GM20000 (cell line): ENCODE data around the gene PGRMC1.

ENCODE experiments used
- DNase-seq: peaks from one replicate; pipeline ENCODE4 v3.0.0; 2012; ENCODE audit warnings: low spot score
- CTCF ChIP-seq: IDR thresholded peaks from 2 replicates; pipeline ENCODE4 v1.5.1; 2012; ENCODE audit warnings: mild to moderate bottlenecking, control low read depth; ENCODE audit errors: extremely low read depth, missing control alignments

The PGRMC1 gene

DNA sequence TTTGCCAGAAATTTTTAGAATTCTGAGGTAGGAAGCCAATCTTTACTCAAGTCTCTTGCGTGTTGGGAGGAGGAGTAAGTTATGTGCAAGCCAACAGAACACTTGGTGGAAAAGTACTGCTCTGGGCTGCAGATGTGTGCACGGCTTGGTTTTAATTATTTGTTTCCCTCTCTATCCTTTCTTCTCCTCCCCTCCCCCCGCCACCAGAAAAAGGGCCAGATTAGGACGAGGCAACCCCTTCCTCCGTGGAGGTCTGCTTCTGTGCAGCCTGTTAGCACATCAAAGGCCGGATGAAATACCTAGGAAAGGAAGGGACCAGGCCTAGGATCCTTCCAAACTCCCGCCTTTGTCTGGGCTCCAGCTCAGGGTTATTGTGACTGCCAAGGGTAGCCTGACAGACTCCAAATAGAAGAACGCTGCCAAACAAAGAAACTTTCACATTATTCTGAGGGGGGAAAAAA, 1.0 kb upstream of the PGRMC1 start:
- TF ChIP-seq CTCF: no peak
- no peak for DNase-seq

- no peak for TF ChIP-seq CTCF
- no peak for DNase-seq
Observed at GRCh38 chrX:119236623-119237561, 807 bp downstream of the PGRMC1 start.

GRCh38 chrX:119237562-119237942, 1.5 kb downstream of the PGRMC1 start:
- no peak for TF ChIP-seq CTCF
- DNase-seq: no peak

GRCh38 chrX:119238557-119238956, 2.5 kb downstream of the PGRMC1 start:
- no peak for DNase-seq

DNA sequence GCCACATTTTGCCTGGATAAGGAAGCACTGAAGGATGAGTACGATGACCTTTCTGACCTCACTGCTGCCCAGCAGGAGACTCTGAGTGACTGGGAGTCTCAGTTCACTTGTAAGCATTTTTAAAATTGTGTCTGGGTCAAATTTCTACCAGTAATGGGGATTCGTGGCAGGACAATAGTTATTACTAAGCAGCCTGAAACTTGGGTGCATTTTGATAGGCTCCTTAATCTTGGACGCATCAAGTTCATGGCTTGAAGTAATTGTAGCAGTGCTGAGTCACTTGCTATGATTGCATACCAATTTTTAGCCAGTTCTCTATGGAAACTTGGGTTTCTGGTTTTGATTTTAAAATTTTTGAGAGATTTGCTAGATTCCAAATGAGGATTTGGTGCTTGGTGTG, 4.3 kb downstream of the PGRMC1 start:
- no peak for DNase-seq
- TF ChIP-seq CTCF: no peak

More at GRCh38 chrX:119238557-119238956, 2.5 kb downstream of the PGRMC1 start:
- no peak for TF ChIP-seq CTCF

DNA sequence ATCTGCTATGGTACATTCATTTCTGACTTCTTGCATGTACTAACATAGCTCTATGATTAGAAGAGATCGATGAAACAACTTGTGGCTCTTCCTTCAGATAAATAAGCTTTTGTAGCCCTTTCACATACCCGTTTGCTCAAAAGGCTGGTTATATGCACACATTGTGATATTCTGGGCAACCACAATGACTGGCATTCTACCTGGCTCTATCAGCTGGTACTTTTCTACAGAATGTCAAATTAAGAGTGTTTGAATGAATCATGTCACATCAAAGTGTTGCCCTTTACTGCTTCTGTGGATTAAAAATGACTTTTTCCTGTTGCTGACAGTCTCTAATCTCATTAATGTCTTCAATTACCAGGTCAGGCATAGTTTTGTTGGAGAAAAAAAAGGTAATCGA, 11.6 kb downstream of the PGRMC1 start:
- TF ChIP-seq CTCF: no peak
- no peak for DNase-seq

DNA sequence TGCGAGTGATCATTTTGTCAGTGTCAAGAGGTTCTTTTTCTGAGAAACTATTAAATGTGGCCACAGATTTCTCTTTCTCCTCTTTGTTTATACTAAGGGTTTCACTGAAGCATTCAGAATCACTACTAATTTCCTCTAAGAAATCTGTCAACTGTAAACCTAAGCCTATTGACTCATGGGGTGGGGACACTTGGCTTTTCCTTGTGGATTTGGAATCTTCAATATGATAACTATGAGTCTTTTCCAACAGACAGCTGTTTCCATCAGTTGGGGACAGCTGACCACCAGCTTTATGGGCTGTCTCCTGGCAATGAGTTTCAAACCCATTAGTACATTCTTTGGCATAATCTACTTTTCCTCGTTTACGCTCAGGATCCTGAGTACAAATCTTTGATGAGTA, 13.8 kb downstream of the PGRMC1 start:
- DNase-seq: no peak
- TF ChIP-seq CTCF: no peak
